GM03348 (cell line): ENCODE measurements around the gene GSTA3.
"Not testable (repeated sequence)": the region's sequence is repeated elsewhere in the genome, so short reads cannot be mapped to it uniquely, and the experiment has no call there.

ENCODE experiments used
- DNase-seq: peaks from one replicate; pipeline ENCODE4 v3.0.0; 2012; ENCODE audit warnings: low spot score

Gene GSTA3

GRCh38 chr6:52910091-52910490 lies 593 bp upstream of the GSTA3 start:
- DNase-seq = no peak

DNA sequence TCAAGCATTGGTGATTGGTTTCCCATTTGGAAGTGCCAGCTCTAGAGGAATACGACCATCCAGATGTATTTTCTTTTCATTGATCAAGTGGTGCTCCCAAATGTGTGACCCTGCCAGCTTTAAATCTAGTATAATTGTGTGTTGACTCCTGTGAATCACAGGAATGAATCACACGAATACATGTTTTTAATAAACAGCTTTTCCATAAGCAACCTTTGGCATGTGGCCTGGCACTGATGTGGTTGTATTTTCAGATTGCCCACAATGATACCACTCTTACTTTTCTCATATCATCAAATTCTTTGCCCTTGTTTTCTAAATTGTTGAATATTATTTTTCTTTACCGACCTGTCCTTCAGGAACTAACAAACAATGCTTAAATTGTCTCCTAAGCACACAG lies 367 bp downstream of the GSTA3 start:
- no peak for DNase-seq

- no peak for DNase-seq
Measured at GRCh38 chr6:52908526-52908925, 972 bp downstream of the GSTA3 start.

GRCh38 chr6:52904562-52905279 lies 4.8 kb downstream of the GSTA3 start:
- no peak for DNase-seq

GRCh38 chr6:52900536-52900935 lies 9.0 kb downstream of the GSTA3 start:
- DNase-seq = no peak

DNA sequence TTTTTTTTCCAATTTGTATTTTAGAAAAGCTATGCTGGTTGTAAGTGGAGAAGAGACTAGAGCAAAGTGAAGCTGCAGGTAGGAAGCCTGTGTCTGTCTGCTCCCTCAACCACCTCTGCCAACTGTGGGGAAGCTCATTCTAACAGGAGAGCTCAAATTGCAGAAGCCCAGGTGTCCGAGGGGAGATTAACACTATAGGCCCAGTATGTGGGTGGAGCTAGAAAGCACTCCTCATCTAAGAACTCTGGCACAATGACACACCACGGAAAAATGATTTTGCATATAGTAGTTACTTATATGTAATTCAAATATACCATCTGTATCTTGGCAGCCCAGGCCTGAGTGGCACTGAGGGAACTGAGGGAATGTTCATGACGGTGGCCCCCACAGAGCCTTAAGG lies 13.7 kb downstream of the GSTA3 start:
- DNase-seq = not testable (repeated sequence)

GRCh38 chr6:52894285-52894684 lies 15.2 kb downstream of the GSTA3 start:
- no peak for DNase-seq

DNA sequence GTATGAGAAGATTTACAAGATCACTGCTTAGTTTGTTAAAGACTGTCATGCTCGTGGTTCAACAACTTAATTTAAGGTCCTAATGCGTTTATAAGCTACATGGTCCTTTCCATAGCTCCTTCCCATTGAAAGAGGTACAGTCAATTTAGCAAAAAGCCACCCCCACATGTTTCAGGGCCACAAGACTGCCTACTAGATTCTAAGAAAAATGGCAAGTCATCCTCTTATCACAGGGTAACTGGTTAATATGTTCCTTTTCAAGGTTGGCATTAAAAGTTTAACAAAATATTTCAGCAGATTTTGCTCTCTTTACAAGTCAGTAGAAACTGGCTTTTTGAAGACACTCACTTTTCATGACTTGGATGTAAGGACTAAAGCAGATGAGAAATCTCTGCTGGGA lies 15.7 kb downstream of the GSTA3 start:
- no peak for DNase-seq

DNA sequence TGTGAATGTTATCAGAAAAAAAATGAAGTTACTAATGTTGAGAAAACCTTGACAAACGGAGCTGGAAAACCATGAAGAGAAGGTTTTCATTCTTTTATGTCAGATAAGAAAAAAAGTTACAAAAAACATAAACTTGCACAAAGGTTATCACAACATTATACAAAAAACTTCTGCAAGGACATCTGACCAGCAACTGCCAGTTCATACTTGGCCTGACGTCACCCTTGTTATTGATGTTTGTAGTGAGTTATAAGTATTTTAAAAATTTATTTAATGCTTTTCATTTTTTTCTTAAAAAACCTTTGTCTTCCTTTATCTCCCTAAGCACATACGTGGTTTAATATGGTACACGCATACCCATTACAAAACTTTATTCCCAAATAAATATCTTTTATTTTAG lies 16.3 kb downstream of the GSTA3 start:
- no peak for DNase-seq

DNA sequence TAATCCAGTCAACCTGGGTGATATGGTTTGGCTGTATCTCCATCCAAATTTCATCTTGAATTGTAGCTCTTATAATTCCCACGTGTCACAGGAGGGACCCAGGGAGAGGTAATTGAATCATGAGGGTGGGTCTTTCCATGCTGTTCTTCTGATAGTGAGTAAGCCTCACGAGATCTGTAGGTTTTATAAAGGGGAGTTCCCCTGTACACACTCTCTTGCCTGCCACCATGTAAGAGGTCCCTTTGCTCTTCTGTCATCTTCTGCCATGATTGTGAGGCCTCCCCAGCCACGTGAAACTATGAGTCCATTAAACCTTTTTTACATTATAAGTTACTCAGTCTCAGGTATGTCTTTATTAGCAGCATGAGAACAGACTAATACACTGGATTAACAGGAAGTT lies 19.5 kb downstream of the GSTA3 start:
- DNase-seq = no peak

DNA sequence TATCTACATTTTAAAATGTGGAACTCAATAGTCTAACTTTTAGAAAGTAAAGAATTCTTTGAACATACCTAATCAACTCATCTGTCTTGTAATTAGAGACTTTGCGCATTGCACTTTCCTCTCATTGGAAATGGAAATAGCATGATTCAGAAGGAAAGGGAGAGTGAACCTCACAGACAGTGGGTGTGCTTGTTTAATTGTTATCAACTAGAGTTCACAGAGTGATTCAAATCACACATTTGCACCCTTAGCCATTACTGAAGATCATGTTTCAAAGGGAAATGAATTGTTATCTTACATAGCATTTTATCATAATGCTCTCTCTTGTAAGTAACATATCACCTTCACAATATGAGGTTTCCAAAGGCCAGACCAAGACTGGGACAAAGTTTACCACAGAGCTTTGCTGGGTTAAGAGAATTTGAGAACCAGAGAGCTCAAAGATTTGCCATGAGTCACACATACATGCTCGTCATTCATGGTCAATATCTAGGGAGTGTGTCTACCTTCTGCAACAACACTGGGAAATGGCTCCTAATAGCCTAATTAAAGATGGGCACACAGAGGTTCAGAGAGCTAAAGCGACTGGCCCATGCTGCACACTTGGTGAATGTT lies 21.5 kb downstream of the GSTA3 start:
- no peak for DNase-seq

GRCh38 chr6:52881996-52882841 lies 27.3 kb downstream of the GSTA3 start:
- peak; percentile 89 for DNase-seq

DNA sequence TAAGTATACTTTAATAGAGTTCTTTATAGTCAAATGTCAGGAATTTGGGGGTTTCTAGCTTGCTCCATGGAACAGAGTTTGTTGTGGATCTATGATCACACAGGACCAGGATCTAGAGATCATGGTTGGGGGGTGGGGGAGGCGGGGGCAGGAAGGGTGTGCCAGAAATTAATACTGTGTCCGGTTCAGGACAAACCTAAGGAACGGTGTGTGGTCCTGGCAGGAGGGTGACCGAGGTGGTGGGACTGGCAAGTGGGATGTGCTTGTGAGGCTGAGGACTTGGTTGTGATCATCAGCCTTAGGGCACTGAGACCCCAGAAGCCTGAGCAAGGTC lies 27.9 kb downstream of the GSTA3 start:
- DNase-seq = no peak

- peak; percentile 11 for DNase-seq
Measured at GRCh38 chr6:52877786-52878185, 31.7 kb downstream of the GSTA3 start.

DNA sequence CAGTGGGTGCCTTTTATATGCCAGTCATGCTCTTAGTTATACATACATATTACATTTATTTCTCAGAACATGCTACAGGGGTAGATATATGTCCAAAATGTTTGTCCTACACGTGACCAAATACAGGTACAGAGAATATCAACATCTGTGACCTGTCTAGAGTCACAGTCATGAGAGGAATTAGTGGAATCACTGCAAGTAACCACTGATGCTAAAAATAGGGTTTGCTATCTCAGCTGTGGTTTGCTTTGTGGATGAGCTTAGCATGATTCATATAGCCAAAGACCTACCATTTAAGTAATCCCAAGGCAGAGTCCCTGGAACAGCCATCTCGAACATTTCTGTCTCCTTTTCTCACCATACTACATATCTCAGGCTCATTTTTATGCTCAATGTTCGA lies 32.3 kb downstream of the GSTA3 start:
- peak; percentile 81 for DNase-seq

DNA sequence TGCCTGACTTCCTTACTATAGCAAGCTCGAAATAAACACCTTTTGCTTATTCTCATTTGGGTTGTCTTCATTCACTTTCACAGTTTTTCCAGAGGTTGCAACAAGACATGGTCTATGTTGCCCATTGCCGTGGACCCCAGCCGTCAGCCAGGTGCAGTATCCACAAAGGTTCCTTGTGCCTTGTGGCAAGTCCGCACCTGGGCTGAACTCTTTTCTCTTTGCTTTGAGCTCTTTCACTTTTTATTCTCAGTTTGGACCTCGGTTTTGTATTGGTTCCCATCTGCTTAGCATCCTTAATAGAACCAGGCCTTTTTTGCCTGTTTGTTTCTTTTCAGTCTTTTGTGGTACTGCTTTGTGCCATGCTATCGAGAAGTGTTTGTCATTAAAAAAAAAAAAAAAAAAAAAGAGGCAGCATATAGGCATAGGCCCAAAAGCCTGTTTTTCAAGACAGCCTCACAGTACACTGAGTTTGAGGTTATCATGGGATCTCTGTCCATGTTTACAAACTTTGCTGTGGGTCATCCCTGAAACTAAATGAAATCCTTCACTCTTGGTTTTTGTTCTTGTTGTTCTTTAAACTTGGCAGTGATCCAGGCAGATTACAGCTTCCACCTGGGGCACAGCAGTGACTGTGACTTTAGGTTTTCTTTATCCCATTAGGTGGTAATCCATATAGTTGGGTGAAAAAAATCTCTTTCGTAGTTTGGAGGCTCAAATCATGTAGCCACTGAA lies 33.3 kb downstream of the GSTA3 start:
- DNase-seq = no peak

- DNase-seq = no peak
Measured at GRCh38 chr6:52872031-52872430, 37.5 kb downstream of the GSTA3 start.

GRCh38 chr6:52871621-52872020 lies 37.9 kb downstream of the GSTA3 start:
- no peak for DNase-seq

GRCh38 chr6:52870335-52871091 lies 39.0 kb downstream of the GSTA3 start:
- not testable (repeated sequence) for DNase-seq

DNA sequence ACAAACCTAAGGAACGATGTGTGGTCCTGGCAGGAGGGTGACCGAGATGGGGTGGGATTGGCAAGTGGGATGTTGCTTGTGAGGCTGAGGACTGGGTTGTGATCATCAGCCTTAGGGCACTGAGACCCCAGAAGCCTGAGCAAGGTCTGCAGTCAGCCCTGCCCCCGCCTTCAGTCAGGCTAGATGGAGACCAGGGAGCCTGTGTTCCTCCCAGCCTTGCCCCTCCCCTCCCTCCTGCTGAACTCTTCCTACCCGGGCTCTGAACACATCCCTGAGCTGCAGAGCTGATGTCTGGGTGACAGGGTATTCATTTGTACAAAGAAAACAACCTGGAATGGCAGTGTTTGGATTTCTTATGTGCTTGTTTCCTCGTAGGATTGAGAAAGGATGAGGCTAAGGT lies 40.6 kb downstream of the GSTA3 start:
- DNase-seq = not testable (repeated sequence)

DNA sequence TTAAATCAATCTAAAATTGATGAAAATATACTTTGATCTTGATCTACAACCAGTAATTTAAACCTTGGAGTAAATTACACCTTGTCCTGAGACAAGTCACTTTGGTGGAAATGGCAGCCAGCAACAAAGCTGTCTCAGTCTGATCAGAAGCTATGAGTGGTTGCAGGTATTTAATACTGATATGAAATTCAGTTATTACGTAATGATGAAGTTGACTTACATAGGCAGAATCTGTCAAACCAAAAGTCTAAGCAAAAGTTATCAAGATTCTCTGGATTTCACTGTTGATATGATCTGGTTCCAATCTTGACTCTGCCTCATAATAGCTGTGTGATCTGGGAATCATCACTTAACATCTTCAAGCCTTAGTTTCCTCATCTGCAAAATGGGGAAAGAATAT lies 41.3 kb downstream of the GSTA3 start:
- DNase-seq = no peak

DNA sequence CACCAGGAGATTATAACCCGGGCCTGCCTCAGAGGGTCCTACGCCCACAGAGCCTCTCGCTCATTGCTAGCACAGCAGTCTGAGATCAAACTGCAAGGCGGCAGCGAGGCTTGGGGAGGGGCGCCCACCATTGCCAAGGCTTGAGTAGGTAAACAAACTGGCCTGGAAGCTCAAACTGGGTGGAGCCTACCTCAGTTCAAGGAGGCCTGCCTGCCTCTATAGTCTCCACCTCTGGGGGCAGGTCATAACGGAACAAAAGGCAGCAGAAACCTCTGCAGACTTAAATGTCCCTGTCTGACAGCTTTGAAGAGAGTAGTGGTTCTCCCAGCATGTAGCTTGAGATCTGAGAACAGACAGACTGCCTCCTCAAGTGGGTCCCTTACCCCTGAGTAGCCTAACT lies 48.3 kb downstream of the GSTA3 start:
- not testable (repeated sequence) for DNase-seq
